Suppressor macrophage (primary cell): ENCODE measurements around the gene F11R.
A peak's percentile ranks its signal among the peaks of the same experiment; 100 is the strongest.
"Not testable (repeated sequence)": the region's sequence is repeated elsewhere in the genome, so short reads cannot be mapped to it uniquely, and the experiment has no call there.

Experiments used
- DNase-seq, 4 experiments: peaks; one replicate each; pipeline ENCODE4 v3.0.0-alpha.2; 2020 to 2022

Gene F11R

DNA sequence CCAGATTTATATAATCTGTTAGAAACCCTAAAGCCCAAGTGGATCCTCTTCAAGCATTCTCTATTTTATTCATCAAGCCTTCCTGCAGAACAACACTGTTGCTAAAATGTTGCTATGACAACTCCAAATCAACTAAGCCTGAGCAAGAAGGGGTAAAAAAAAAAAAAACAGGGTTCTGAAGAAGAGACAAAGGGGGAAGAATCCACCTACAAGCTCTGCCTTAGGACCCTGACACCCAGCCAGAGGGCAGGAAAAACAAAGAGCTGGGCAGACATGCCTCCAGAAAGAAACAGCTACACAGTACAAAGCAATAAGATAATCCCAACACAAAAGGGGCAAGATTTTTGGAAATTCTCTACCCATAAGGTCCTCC is 23.6 kb upstream of the F11R start:
- no peak for DNase-seq

DNA sequence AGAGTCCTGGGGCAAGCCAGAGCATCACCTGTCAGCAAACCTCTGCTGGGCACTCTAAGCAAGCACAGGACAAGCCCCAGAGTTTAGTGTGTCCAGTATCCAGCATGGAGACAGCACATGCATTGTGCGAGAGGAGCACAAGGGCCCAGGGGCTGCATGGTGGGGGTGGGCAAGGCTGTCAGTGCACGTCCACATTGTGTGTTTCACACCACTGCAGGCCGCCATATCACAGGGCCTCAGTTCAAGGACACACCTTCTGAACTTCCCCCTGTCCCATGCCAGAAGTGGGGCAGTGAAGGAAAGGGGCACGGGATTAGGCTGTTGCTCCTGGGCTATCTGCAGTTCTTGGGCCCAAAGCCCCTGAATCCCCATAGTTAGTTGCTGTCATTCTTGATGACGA is 18.6 kb upstream of the F11R start:
- no peak for DNase-seq

DNA sequence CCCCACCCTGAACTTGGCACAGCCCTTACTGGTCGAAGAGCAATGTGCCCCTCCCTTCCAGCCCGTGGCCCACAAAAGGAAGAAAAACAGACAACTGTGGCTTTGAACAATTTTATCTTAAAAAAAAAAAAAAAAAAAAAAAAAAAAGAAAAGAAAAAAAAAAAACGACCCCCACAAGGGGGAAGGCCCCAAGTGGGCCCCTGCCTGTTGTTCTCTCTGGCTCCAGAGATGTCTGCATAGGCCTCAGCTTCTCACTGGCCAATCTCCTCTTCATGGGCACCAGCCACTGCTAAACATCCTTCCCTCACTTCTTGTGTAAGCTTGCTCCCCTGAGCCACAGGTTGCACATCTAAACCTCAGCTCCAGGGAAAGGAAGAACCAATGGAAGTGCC is 18.2 kb upstream of the F11R start:
- no peak for DNase-seq

DNA sequence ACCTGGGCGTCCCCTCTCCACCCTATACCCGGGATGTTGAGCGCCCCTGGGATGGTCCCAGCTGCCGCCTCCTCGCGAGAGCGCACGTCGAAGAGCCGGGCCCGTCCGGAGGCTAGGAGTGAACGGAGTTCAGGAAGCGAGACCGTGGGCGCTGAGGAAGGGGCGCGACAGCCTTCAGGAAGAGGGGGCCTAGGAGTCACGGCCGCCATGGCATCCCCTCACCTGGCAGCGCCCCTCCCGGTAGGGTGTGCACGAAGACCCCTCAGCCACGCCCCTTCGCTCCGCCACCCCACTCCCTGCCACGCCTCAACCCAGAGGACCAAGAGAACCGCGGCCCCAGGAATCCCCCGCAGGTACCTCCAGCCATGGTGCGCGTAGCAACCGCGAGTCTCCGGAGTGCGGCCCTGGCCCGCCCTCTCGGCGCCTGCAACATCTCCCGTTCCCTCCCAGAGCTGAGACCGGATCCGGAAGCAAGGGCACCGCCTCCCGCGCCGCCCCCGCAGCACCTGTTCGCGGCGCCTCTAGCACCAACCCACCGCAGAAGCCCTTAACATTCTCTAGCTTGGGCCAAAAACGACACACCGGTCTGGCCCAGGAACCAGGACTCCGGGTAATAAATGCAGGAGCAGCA is 17.7 kb upstream of the F11R start, which contains the start of gene TSTD1:
TSTD1 (minus strand) TSS at position 442 of the 631 bp plus-strand sequence; CDS start at position 367, 75 bp downstream.
- DNase-seq, result peak; percentile 37 to 82 (median 64)

DNA sequence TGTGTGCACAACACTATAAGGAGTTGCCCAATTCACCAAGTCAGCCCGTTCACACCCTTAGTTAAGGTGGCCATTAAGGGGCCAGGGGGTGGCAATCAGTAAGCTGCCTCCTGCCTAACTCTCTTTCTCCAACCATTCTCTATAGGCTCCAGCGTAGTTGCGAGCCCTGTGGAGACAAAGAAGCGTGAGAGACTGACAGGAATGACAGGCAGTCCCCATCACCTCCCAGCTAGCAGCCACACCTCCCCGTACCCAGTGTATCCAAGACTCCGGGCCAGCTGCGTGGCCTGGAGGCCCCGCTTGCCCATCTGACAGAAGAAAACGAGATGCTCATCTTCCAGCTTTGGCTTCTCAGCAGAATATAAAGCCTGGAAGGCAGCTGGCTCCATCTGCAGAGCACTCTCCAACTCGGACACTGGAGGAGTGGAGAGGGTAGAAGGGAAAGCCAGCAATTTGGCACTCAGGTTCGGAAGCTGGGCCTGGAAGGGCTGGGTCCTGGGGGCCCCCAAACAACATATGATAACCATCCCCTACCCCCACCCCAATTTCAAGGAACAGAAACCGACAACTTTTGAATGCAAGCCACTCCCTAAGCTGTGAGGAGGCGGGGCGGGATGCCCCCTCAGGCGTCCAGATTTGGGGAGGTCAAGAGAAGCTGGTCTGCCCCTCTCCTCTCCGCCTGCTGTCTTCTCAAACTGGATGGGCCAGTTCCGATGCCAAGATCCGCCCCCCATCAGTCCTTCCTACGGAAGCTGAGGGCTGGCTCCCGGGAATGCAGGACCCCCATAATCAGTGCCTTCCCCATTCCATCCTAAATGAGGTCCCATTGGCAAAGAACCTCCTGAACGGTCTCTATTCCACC is 16.9 kb upstream of the F11R start:
- no peak for DNase-seq

DNA sequence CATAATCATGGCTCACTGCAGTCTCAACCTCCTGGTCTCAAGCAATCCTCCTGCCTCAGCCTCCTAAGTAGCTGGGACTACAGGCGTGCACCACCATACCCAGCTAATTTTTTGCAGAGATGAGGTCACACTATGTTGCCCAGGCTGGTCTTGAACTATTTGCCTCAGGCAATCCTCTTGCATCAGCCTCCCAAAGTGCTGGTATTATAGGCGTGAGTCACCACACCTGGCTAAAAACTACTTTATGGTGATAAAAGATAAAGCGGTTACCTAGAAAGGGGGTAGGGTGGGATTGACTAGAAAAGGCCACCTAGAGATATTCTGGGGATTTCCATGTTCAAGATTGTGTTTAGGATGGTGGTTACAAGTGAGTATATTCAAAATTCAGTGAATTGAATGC is 12.8 kb upstream of the F11R start:
- DNase-seq, result no peak

DNA sequence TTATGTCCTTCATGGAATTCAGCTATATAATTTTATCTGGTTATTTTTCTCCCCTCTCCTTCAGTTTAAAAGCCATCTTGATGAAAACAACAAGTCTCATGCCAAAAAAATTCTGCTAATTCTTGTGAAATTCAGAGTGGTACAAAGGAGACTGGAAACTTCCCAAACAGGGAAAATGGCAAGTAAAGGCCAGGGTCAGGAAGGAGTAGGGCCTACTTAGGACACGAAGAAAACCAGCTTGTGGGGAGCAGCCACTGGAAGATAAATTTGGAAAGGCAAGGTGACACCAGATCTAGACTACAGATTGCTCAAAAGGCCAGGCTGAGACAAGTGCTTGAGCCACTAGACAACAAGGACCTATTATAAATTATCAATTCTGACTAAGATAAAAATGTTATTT is 11.5 kb upstream of the F11R start:
- DNase-seq, result no peak

DNA sequence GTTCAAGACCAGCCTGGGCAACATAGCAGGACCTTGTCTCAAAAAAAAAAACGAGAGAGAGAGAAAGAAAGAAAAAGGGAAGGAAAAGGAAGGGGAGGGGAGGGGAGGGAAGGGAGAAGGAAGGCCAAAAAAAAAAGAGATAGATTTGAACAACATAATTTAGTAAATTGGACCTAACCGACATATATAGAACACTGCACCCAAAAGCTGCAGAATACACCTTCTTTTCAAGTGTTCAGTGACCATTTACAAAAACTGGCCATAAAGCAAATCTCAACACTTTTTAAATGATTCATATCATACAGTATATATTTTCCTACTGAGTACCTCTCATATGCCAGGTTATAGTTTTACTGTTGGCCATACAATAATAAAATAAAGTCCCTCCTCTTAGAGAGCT is 10.9 kb upstream of the F11R start:
- no peak for DNase-seq

DNA sequence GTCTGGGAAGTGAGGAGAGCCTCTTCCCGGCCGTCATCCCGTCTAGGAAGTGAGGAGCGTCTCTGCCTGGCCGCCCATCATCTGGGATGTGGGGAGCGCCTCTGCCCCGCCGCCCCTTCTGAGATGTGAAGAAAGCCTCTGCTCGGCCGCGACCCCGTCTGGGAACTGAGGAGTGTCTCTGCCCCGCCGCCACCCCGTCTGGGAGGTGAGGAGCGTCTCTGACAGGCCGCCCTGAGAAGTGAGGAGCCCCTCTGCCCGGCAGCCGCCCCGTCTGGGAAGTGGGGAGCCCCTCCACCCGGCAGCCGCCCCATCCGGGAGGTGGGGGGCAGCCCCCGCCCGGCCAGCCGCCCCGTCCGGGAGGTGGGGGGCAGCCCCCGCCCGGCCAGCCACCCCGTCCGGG is 8.5 kb upstream of the F11R start:
- DNase-seq, result not testable (repeated sequence)

DNA sequence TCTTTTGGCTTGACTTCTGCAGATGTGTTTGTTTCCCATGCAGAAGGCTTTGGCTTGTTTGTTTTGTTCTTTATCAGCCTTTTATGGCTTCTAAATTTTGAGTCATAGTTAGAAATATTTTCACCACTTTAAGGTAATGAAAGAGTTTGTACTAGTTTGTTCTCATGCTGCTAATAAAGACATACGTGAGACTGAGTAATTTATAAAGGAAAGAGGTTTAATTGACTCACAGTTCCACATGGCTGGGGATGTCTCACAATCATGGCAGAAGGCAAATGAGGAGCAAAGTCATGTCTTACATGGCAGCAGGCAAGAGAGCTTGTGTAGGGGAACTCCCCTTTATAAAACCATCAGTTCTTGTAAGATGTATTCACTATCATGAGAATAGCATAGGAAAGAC is 6.0 kb upstream of the F11R start:
- DNase-seq, result not testable (repeated sequence)

DNA sequence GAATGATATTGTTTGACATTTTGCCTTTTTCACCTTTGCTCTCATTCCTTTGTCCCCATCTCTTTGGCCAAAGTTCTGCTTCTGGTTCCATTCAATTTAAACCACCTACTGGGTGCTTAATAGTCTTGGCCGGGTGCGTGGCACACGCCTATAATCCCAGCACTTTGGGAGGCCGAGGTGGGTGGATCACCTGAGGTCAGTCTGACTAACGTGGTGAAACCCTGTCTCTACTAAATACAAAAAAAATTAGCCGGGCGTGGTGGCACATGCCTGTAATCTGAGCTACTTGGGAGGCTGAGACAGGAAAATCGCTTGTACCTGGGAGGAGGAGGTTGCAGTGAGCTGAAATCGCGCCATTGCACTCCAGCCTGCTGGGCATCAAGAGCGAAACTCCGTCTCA is 1.5 kb upstream of the F11R start:
- DNase-seq, result not testable (repeated sequence)

DNA sequence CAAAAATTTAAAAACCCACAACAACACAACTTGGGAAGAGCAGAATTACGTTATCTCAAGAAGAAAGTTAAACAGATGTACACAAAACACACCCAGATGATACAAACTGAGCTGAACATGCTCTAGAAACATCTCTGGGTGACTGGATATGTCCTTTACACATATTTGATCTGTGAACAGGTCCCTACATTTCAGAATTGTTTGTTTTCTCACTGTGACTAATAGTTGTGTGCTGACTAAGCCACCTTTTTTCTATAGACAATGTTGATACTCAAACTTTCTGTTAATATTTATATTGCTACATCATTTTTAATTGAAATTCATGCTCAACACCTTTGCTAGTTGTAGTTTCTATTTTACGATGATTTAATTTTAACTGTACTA is 1.0 kb upstream of the F11R start:
- DNase-seq, result no peak

DNA sequence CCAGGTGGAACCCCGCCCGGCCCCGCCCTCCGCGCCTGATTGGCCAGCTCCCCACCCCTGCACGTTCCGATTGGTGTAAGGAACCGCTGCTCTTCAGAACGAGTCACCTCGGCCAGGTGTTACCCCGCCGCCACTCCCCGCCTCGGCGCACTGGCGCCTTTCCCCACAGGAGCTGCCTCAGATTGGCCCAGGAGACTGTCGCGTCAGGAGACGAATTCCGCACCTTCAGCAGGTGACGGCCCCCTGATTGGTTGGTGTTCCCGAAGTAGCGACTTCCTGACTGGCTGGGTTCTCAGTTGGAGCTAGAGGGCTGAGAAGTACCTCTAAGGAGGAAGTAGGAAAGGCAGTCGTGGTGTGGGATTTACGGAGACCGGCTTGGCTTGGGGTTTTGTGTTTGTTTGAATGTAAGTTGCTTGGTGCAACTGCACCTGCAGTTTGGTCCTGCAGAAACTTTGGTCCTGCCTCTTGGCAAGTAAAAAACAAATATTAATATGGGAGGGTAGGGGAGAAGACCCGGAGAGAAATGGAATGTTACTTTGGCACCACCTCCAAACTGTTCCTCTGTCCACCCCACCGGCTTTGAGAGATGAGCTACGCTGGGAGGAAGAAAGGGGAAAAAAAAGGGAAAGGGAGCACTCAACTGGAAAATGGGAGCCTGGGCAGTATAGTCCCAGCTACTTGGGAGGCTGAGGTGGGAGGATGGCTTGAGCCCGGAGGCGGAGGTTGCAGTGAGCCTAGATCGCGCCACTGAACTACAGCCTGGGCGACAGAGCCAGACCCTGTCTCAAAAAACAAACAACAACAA is 415 bp upstream of the F11R start:
- peak; percentile 65 to 83 (median 83) for DNase-seq

DNA sequence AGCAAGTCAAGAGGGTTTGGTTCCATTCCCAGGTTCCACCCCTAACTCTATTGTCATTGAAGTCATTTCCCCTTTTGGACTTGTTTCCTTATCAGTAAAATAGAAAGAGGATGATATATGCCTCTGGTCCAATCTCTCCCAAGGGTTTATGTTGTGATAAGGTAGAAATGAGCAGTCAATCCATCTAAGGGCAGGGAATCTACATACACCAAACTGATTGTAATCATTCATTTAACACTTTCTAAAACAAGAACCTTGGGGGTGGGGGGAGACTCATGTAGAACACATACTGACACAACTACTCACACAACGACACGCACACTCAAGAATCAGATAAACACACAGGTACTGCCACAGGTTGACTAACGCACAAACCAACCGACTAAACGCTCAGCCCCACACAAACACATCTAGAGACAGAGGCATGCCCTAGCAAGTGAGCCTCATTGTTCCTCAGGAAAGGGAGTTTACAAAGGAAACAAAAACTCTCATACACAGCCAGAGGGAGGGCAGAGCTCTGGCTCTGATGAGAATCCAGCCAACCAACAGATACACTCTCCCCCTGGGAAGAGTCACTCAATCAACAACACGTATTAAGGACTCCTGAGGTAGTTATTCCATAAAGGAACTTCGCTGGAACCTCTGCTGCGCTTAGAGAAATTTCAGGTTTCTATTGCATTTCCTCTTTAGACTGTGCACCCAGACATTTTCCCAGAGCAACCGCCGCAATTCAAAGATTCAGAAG is 1.0 kb downstream of the F11R start:
- peak; percentile 21 to 41 (median 33) for DNase-seq

DNA sequence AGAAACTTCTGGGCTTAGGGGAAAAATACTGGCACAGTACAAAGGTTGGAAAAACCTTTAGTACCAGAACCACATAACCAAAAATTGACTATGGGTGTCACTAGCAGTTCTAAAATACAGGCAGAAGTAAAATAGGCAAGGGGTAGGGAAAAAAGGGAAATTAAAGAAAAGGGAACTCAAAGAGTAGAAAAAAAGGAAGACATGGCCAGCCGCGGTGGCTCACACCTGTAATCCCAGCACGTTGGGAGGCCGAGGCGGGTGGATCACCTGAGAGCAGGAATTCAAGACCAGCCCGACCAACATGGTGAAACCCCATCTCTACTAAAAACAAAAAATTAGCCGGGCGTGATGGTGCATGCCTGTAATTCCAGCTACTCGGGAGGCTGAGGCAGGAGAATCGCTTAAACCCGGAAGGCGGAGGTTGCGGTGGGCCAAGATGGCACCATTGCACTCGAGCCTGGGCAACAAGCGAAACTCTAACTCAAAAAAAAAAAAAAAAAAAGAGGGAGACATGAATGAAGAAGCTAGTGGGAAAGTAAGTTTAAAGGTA is 1.8 kb downstream of the F11R start:
- peak in 3 of 4 experiments; percentile 37 to 56 (median 45) for DNase-seq

DNA sequence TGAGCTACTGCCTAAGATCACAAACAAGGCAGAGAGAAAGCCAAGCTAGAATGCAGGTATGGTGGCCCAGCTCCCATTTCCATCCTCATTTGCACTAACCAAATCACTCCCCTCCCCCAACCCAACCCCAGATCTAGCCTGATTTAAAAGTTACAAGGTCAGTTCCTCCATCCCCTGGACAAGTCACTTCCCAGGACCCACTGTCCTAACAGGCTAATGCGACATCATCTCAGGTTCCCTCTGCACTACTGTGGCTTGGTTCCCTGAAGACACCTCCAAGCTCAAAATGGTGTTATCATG is 2.4 kb downstream of the F11R start:
- DNase-seq, result no peak

DNA sequence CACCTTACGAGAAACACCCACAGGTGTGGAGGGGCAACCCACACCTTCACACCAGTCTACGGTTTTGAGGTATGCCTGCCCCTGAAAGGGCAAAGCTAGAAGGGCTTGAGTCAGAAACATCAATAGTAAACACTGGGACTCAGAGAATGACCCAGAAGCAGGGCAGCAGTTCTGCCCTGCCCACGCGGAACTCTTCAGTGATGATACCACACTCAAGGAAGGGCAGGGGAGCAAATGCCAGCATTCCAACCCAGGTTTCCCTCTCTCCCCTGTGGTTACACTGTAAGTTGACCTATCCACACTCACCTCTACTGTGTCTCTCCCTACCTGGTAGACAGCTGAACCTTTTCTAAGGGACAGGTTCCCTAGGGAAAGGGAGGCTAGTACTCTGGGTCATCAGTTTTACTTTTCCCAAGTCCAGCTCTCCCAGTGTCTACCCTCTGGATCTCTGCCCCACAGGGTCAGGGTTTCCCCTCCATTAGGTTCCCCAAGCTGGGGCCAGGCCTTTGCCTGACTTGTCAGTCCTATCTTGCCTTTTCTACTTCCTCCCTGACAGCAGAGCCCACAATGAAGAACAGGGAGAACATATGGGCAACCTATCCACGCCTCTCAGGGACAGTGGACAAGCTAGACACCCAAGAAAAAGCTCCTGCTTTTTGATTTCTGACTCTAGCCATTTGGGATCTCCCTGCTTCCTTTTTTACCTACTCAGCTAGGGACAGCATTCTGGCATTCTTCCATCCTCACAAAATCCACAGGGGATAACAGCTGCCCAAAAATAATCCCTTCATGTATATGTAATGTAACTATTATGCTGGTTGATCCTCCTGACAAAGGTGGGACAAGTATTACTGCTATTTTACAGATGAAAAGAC is 3.0 kb downstream of the F11R start:
- DNase-seq, result peak; percentile 48 to 68 (median 64)

DNA sequence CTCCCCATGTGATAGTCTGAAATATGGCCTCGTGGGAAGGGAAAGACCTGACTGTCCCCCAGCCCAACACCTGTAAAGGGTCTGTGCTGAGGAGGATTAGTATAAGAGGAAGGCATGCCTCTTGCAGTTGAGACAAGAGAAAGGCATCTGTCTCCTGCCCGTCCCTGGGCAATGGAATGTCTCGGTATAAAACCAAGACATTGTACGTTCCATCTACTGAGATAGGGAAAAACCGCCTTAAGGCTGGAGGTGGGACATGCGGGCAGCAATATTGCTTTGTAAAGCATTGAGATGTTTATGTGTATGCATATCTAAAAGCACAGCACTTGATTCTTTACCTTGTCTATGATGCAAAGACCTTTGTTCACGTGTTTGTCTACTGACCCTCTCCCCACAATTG is 3.8 kb downstream of the F11R start:
- DNase-seq, result not testable (repeated sequence)

DNA sequence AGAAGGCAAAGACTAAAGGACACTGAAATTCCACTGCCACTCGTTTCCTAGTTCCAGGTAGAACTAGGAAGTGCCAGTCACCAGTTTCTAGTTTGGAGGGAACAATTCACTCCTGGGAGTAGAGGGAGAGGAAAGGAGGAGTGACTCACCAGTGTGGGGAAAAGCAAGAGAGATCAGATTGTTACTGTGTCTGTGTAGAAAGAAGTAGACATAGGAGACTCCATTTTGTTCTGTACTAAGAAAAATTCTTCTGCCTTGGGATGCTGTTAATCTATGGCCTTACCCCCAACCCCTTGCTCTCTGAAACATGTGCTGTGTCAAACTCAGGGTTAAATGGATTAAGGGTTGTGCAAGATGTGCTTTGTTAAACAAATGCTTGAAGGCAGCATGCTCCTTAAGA is 4.3 kb downstream of the F11R start:
- not testable (repeated sequence) for DNase-seq

DNA sequence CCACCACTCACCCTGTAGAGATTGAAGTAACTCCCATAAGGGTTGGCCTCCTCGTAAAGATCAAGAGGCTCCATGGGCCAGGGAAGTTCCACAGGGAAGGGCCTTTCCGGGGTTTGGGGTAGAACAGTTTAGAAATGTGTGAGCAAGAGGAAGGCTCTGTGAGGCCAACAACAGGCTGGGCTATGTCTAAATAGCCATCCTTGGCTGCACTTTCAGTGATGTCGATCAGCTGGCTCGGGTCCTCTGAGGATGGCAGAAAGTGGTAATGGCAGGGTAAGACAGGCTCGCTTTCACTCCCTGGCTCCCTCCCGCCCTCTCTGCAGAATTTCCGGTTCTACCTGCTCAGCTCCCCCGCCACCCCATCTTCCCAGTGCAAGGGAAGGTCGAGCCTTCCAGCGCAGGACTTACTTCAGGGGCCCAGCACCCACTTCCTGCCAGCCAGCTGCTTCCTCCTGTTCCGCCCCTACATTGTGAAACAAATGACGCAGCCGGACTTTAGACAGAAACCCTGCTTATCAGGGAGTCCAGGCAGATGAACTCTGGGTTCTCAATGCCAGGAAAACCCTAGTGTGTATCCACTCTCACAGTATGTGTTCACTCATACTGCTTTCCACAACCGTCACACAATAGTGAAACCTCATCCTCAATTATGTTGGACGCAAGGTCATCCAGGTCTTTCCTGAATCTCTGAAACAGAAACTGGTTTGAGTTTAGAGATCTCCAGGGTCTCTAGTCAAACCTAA is 7.3 kb downstream of the F11R start:
- DNase-seq, result peak; percentile 91 to 96 (median 94)

DNA sequence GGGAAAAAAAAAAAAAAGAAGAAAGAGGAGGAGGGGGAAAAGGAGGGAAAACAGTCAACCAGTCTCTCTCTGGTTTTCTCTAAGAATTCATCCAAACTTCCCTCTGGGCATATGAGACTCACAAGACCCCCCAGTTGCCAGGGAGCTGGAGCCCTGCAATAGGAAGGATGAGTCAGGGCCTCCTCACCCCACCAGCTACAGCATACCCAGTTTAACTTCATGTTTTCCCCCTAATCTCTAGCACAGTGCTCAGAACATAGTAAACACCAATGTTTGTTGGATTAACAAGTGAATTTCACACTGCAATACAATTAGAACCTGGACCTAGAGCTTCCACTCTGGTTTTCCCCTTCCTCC is 7.8 kb downstream of the F11R start:
- DNase-seq, result peak; percentile 73 to 89 (median 87)
